ENCODE data around the gene ZNF431.

Gene ZNF431

GRCh38 chr19:21164541-21164940 lies 22.7 kb downstream of the ZNF431 start:
- no peaks in the 10 kb centered on the region for H3K9me3 ChIP-seq (ENCODE audit: control insufficient read depth, low read length)
- peaks cover 7% of the 10 kb centered on the region for H3K79me2 ChIP-seq
- no peak for TF ChIP-seq CTCF (IDR thresholded peaks at IDR 0.05)
- H3K36me3 ChIP-seq (ENCODE audit: control insufficient read depth, insufficient read depth, low read length) = no peaks in the 10 kb centered on the region
- H3K9ac ChIP-seq = no peak overlapping the region
- no peaks in the 10 kb centered on the region for H3K4me1 ChIP-seq
- no peak overlapping the region for H2AFZ ChIP-seq
- no peak overlapping the region for H3K4me2 ChIP-seq (ENCODE audit: low read length)
- no peak overlapping the region for H3K27ac ChIP-seq
- no peak overlapping the region for H3K4me3 ChIP-seq (ENCODE audit: low read depth, low read length)
- no peaks in the 10 kb centered on the region for H3K27me3 ChIP-seq (ENCODE audit: control insufficient read depth, insufficient read depth, low read length)

- H3K36me3 ChIP-seq (ENCODE audit: control insufficient read depth, insufficient read depth, low read length) = no peaks in the 10 kb centered on the region
- H3K27ac ChIP-seq = no peak overlapping the region
- no peak overlapping the region for H3K4me2 ChIP-seq (ENCODE audit: low read length)
- H3K4me1 ChIP-seq = no peaks in the 10 kb centered on the region
- H3K27me3 ChIP-seq (ENCODE audit: control insufficient read depth, insufficient read depth, low read length) = no peaks in the 10 kb centered on the region
- H3K4me3 ChIP-seq (ENCODE audit: low read depth, low read length) = no peak overlapping the region
- no peak overlapping the region for H3K9ac ChIP-seq
- no peaks in the 10 kb centered on the region for H3K9me3 ChIP-seq (ENCODE audit: control insufficient read depth, low read length)
- no peak overlapping the region for H2AFZ ChIP-seq
- no peak for TF ChIP-seq CTCF (IDR thresholded peaks at IDR 0.05)
- peaks cover 5% of the 10 kb centered on the region for H3K79me2 ChIP-seq
These were observed 24.6 kb downstream of the ZNF431 start for GRCh38 chr19:21166436-21166835.

- TF ChIP-seq CTCF (IDR thresholded peaks at IDR 0.05) = no peak
- Histone ChIP-seq H3K4me3 (ENCODE audit: low read depth, low read length) (no peak overlapping the region), H3K4me2 (ENCODE audit: low read length) (no peak overlapping the region), H3K36me3 (ENCODE audit: control insufficient read depth, insufficient read depth, low read length) (no peaks in the 10 kb centered on the region), H3K9me3 (ENCODE audit: control insufficient read depth, low read length) (no peaks in the 10 kb centered on the region), H3K79me2 (no peaks in the 10 kb centered on the region), H3K27me3 (ENCODE audit: control insufficient read depth, insufficient read depth, low read length) (no peaks in the 10 kb centered on the region), H2AFZ (no peak overlapping the region), H3K9ac (no peak overlapping the region), H3K4me1 (no peaks in the 10 kb centered on the region), H3K27ac (no peak overlapping the region)
These were observed 55.9 kb downstream of the ZNF431 start for GRCh38 chr19:21197590-21198295.

- Histone ChIP-seq H3K4me3 (ENCODE audit: low read depth, low read length) (no peak overlapping the region), H3K4me1 (no peaks in the 10 kb centered on the region), H2AFZ (no peak overlapping the region), H3K4me2 (ENCODE audit: low read length) (no peak overlapping the region), H3K9me3 (ENCODE audit: control insufficient read depth, low read length) (no peaks in the 10 kb centered on the region), H3K27ac (no peak overlapping the region), H3K36me3 (ENCODE audit: control insufficient read depth, insufficient read depth, low read length) (no peaks in the 10 kb centered on the region), H3K27me3 (ENCODE audit: control insufficient read depth, insufficient read depth, low read length) (no peaks in the 10 kb centered on the region), H3K9ac (no peak overlapping the region), H3K79me2 (no peaks in the 10 kb centered on the region)
- TF ChIP-seq CTCF (IDR thresholded peaks at IDR 0.05) = peak; percentile 32
These were observed 61.1 kb downstream of the ZNF431 start for GRCh38 chr19:21202865-21203494.

Data from parathyroid adenoma (tissue), 2 donors.